KG1 (cell line): ENCODE data around the gene MYO5C.

Experiments used
- DNase-seq: peaks from one replicate; lab custom pipeline; 2025; lab: John Stamatoyannopoulos, UW

Gene MYO5C

GRCh38 chr15:52295421-52296001 is at the start of gene MYO5C:
TSS of gene MYO5C (minus strand) at chr15:52295804. CDS start at chr15:52295636, 168 bp downstream.
- no peak for DNase-seq

- DNase-seq = no peak
Measured at GRCh38 chr15:52344592-52344991, 49.0 kb upstream of the MYO5C start.

GRCh38 chr15:52343831-52344230 is 48.2 kb upstream of the MYO5C start:
- DNase-seq = no peak

- DNase-seq = no peak
Measured at GRCh38 chr15:52340093-52340492, 44.5 kb upstream of the MYO5C start.

- no peak for DNase-seq
Measured at GRCh38 chr15:52338891-52339290, 43.3 kb upstream of the MYO5C start.

DNA sequence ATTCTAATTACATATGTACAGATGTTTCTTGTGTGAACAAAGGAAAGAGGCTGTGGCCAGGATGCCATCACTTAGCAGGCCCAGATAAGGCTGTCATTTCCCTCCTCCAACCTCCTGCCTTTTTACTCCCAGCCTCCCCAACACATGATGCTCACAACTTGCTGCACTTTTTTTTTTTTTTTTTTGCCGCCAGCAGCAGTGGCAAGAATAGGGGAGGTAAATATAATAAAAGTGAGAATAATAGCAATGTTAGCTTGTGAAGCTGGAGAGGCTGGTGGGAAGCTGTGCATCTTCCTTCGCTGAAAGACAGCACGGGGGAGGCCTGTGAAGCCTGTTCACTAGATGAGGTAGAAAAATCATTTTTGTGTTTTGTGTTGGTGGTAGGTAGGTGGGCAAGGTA is 42.5 kb upstream of the MYO5C start:
- no peak for DNase-seq

GRCh38 chr15:52337198-52337853 is 41.7 kb upstream of the MYO5C start:
- no peak for DNase-seq

- no peak for DNase-seq
Measured at GRCh38 chr15:52336529-52336928, 40.9 kb upstream of the MYO5C start.

- no peak for DNase-seq
Measured at GRCh38 chr15:52334491-52335160, 39.0 kb upstream of the MYO5C start.

DNA sequence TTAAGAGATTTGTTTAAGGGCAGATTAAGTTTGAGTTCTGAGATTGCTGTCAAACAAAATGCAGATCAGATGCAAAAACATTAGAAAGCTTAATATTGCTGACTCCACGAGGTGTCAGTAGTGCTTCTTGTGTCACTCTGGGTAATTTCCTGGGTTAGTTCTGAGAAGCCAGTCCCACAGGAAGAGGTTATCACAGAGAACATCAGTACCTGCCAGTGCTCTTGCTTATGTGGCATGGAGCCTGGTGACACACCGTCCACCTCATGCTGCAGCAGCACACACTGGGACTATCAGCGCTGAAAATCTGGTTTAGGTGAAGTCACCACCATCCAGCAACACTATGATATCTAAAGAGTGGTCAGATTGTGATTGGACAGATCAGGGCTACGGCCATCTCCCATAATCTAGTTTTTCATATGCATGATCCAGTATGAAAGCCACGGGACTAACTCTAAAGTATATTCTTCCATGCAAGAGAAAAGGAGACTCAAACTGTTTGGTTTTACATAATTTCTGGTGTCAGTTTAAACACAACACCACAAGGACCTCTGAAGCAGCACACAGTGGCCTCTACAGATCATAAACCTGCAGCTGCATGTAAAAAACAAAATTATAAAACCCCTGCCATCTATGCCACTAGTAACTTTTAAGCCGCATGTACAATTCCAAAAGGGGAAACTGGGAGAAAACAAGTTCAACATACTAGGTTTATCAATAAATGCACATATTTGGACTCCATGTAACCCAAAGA is 36.1 kb upstream of the MYO5C start:
- peak; percentile 8 for DNase-seq

GRCh38 chr15:52329987-52330386 is 34.4 kb upstream of the MYO5C start:
- DNase-seq = no peak

DNA sequence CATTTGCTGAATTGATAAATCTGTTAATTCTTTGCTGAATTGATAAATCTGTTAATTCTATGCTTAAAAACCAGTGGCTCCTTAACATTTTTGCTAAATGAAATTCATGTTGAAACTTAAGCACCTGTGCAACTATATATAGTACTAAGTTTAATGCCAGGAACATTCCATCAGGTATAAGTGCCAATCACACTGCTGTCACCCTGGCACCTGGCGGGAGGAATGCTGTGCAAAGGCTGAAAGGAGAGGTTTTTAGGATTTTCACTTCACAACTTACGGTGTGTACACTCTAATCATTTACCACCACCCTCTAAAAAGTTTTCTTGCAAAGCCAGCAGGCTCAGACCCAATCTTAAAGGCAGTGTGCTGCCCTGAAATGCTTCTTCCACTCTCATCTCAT is 33.5 kb upstream of the MYO5C start:
- DNase-seq = no peak

GRCh38 chr15:52328680-52329079 is 33.1 kb upstream of the MYO5C start:
- DNase-seq = no peak

GRCh38 chr15:52326756-52327155 is 31.2 kb upstream of the MYO5C start:
- no peak for DNase-seq

DNA sequence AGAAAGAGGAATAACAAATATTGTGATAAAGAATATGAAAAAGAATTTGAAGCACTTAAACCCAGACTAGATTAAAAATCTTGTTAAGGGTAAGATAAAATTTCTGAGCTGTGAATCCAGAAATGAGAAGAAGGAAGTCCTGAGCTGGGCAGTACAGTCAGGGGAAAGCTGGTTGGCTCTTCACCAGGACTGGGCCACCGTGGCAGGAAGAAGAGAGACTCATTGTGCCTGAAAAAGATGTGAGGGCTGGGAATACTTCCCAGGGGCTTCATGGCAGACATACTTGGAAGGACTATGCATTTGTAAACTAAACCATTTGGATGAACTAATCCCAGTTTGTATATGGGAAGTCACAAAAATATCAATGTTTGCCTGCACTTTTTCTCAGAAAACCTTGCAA is 28.5 kb upstream of the MYO5C start:
- DNase-seq = no peak

- DNase-seq = no peak
Measured at GRCh38 chr15:52318729-52319500, 23.3 kb upstream of the MYO5C start.

DNA sequence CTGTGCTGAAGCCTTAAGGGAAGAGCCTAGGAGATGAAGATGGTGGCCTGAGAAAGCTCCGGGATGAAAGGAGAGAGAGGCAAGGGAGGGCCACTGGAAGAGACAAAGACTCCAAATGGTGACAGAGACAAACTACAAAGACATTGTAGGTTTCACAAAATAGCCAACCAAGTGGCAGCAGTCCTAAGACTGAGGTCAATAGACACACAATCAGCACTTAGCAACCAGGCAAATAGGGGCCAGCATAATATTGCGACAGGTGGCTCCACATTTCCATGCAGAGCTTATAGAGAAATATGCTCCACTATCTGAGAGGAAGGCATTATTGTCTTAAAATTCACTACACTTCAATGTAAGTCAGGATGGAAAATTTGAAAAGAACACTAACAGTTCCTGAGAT is 22.1 kb upstream of the MYO5C start:
- DNase-seq = no peak

DNA sequence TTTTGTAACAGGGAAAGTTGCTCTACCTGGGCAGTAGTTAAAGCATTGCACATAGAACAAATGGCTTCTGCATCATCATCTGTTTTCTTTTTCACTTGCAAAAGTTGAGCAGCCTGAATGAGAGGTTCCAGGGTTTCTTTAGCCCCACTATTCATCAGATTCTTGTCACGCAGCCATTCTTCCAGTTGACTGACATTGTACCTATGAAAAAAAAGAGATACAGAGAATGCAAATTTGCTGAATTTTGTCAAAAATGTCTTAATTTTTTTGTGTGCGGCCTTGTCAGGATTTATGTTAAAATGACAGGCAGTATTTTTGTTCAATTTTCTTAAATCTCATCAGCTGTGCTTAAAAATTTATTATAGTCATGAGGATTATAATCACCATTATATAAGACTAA is 21.4 kb upstream of the MYO5C start:
- DNase-seq = no peak

DNA sequence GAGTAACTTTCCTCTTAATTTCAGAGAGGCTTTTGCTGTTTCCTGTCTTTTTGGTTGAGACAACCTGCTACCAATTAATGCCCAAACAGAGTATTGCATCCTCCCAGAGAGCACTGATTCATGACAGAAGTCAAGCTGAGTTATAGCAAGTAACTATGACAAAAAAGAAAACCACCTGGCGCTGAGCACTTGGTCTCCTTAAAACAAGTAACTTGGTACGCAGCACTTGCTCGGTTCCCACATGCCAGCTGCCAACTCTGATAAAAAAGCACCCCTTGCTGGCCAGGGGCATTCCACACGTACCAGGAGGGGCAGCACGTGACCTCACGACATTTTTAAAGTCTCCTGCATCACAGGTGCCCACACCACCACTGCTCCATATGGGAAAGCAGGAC is 13.5 kb upstream of the MYO5C start:
- DNase-seq = no peak

DNA sequence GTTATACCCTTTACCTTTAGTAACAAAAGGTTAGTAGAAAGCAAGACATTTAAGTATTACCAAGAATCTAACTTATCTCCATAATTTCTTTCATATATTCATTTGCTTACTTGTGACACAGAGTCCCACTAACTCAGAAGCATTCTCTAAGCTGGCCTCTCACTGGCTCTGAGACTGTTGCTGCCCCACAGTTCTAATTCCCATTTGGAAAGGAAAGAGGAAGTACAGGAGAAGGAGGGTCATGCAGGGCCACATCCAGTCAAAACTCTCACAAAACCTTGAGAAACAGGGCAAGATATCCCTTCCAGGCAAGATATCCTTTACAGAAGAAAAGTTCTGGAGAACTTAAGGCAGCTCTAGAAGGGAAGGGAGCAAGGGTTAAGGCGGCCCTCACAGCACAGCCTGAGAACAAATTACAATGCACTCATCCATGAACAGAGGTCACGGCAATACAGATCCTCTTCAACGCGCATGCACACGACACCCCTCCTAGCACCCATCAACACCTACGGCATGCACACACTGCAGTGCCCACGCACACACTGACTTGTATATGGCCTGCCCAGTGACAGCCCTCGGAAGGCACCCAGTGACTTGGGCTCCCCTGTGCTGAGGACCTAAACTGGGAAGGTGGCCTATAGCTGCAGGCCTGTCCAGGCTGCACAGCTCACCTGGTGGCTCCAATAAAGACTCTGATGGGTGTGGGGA is 13.0 kb upstream of the MYO5C start:
- DNase-seq = no peak

GRCh38 chr15:52307847-52308246 is 12.2 kb upstream of the MYO5C start:
- DNase-seq = no peak
